AG09309 (cell line): ENCODE data around the gene FARS2.

Experiments
- DNase-seq: peaks from one replicate; pipeline ENCODE4 v3.0.0-alpha.2; 2010; ENCODE audit warnings: low read depth
- H3K4me3 ChIP-seq: 2 replicates; pipeline ENCODE4 v1.5.1; 2011; ENCODE audit warnings: mild to moderate bottlenecking, low read depth, low read length, moderate library complexity; ENCODE audit not compliant: control insufficient read depth
- CTCF ChIP-seq: IDR thresholded peaks from 2 replicates; pipeline ENCODE4 v1.5.1; 2011; ENCODE audit warnings: mild to moderate bottlenecking, low read depth, low read length, inconsistent platforms; ENCODE audit not compliant: insufficient read depth, control insufficient read depth; ENCODE audit errors: missing control alignments

The FARS2 gene

GRCh38 chr6:5383856-5384255 is 122.5 kb downstream of the FARS2 start:
- no peak overlapping the region for H3K4me3 ChIP-seq
- TF ChIP-seq CTCF, result no peak

GRCh38 chr6:5384276-5384675 is 123.0 kb downstream of the FARS2 start:
- no peak for TF ChIP-seq CTCF
- no peak for DNase-seq
- no peak overlapping the region for H3K4me3 ChIP-seq

More at GRCh38 chr6:5383856-5384255, 122.5 kb downstream of the FARS2 start:
- DNase-seq, result no peak

DNA sequence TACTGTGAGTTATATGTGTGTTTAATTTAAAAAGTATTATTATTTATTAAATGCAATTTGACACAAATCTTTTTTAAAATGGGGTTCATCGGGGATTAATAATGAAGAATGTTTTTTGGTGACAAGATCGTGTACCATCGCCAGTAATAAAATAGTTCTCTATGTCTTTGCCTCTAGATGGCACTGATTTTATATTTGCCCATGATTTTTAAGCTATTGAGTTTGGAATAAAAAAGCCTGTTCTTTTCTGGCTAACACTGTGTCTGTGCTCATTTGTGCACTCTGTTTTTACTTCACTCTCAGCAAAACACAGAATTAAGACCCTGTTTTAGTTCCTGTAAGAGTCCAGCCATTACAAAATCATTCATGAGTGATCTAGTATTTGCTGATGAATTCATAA is 127.0 kb downstream of the FARS2 start:
- no peak overlapping the region for H3K4me3 ChIP-seq
- no peak for DNase-seq
- TF ChIP-seq CTCF, result no peak

DNA sequence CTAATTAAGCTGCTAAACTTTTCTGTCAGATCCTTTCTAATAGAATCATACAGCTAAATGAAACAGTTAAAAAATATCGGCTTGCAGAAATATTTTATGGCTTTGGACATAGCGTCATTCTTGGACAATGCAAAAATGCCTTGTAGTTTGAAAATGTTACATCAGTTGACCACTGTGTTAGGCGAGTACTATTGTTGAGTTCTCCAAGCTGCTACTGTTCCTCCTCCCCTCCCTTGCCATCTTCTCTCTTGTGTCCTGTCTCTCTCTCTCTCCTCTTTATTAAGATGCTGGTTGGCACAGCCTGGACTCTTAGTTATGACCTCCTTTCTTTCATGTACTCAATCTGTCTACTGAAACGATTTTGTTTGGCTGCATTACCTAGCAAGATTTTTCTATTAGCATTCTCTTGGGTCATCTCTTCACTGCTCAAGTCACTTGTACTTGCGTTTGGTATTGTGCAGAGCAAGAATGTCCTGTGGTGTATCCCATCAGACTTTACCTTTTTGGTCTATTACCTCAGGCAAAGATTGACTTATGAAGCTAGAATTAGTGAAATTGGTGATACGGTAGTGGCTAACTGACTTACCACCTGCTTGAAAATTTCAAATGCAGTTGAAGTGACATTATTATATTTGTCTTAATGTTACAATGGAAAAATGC is 127.9 kb downstream of the FARS2 start:
- TF ChIP-seq CTCF, result no peak
- DNase-seq, result peak; percentile 10
- H3K4me3 ChIP-seq, result no peak overlapping the region

DNA sequence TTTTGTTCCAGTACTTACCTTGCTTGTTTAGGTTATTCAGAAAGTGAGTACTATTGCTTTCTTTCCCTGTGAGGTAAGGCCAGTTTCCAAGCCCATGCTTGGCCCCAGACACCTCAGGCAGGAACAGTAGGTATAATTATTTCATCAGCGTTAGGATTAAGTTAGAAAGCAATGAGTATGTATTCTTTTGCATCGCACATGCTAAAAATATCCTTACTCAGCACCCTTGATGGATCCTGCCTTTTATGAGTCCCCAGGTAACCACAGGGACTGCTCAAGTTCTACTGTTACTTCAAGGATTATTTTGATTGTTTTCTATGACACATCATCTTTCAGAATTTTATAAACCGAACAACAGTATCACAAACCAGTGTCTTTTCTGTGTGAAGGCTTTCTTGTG is 128.9 kb downstream of the FARS2 start:
- DNase-seq, result no peak
- no peak overlapping the region for H3K4me3 ChIP-seq
- no peak for TF ChIP-seq CTCF

GRCh38 chr6:5394280-5394679 is 133.0 kb downstream of the FARS2 start:
- DNase-seq, result no peak
- no peak overlapping the region for H3K4me3 ChIP-seq

More at GRCh38 chr6:5394280-5394679, 133.0 kb downstream of the FARS2 start:
- no peak for TF ChIP-seq CTCF
